ENCODE data around the gene FIBCD1.

- no peak for TF ChIP-seq FOXM1 (IDR thresholded peaks at IDR 0.05; ENCODE audit: borderline replicate concordance)
- TF ChIP-seq TARDBP (IDR thresholded peaks at IDR 0.05), result no peak
- TF ChIP-seq SP1 (IDR thresholded peaks at IDR 0.05), result no peak
- TF ChIP-seq SUZ12 (IDR thresholded peaks at IDR 0.05), result no peak
- TF ChIP-seq BHLHE40 (IDR thresholded peaks at IDR 0.05; ENCODE audit: borderline replicate concordance), result no peak
- TF ChIP-seq FOXK2 (IDR thresholded peaks at IDR 0.05), result no peak
- TF ChIP-seq ELF4 (IDR thresholded peaks at IDR 0.05), result no peak
- TF ChIP-seq FOXA1 (IDR thresholded peaks at IDR 0.05), result no peak
- TF ChIP-seq L3MBTL2 (conservative IDR thresholded peaks at IDR 0.05), result no peak
- no peak for TF ChIP-seq ZNF384 (IDR thresholded peaks at IDR 0.05)
- TF ChIP-seq ARNT (IDR thresholded peaks at IDR 0.05), result no peak
- TF ChIP-seq CTBP1 (IDR thresholded peaks at IDR 0.05; ENCODE audit: borderline replicate concordance), result no peak
- no peak for TF ChIP-seq NFRKB (IDR thresholded peaks at IDR 0.05)
Measured at GRCh38 chr9:130886981-130887380, 52.1 kb downstream of the FIBCD1 start.
